ENCODE results near the gene KPNA4.

The KPNA4 gene

GRCh38 chr3:160470181-160470580 is 95.2 kb downstream of the KPNA4 start:
- in situ Hi-C loops (cut with MboI; ENCODE audit: low sequenced_read_pairs, unreplicated experiment): no loop called here
- TF ChIP-seq CTCF (IDR thresholded peaks at IDR 0.05; ENCODE audit: borderline replicate concordance, control extremely low read depth, extremely low read depth, insufficient read depth, missing control alignments): no peak
- DNase-seq (ENCODE audit: low spot score): no peak

- in situ Hi-C loops (cut with MboI; ENCODE audit: low sequenced_read_pairs, unreplicated experiment): no loop called here
- no peak for TF ChIP-seq CTCF (IDR thresholded peaks at IDR 0.05; ENCODE audit: borderline replicate concordance, control extremely low read depth, extremely low read depth, insufficient read depth, missing control alignments)
- DNase-seq (ENCODE audit: low spot score): no peak
Measured at GRCh38 chr3:160464971-160465370, 100.4 kb downstream of the KPNA4 start.

GRCh38 chr3:160464321-160464720 is 101.0 kb downstream of the KPNA4 start:
- in situ Hi-C loops (cut with MboI; ENCODE audit: low sequenced_read_pairs, unreplicated experiment): no loop called here
- no peak for TF ChIP-seq CTCF (IDR thresholded peaks at IDR 0.05; ENCODE audit: borderline replicate concordance, control extremely low read depth, extremely low read depth, insufficient read depth, missing control alignments)
- no peak for DNase-seq (ENCODE audit: low spot score)

GRCh38 chr3:160460033-160460432 is 105.3 kb downstream of the KPNA4 start:
- TF ChIP-seq CTCF (IDR thresholded peaks at IDR 0.05; ENCODE audit: borderline replicate concordance, control extremely low read depth, extremely low read depth, insufficient read depth, missing control alignments): no peak
- no peak for DNase-seq (ENCODE audit: low spot score)
- in situ Hi-C loops (cut with MboI; ENCODE audit: low sequenced_read_pairs, unreplicated experiment): no loop called here

- in situ Hi-C loops (cut with MboI; ENCODE audit: low sequenced_read_pairs, unreplicated experiment): no loop called here
- TF ChIP-seq CTCF (IDR thresholded peaks at IDR 0.05; ENCODE audit: borderline replicate concordance, control extremely low read depth, extremely low read depth, insufficient read depth, missing control alignments): no peak
- no peak for DNase-seq (ENCODE audit: low spot score)
Measured at GRCh38 chr3:160459450-160459970, 105.9 kb downstream of the KPNA4 start.

GRCh38 chr3:160458151-160458550 is 107.2 kb downstream of the KPNA4 start:
- no peak for DNase-seq (ENCODE audit: low spot score)
- TF ChIP-seq CTCF (IDR thresholded peaks at IDR 0.05; ENCODE audit: borderline replicate concordance, control extremely low read depth, extremely low read depth, insufficient read depth, missing control alignments): no peak
- in situ Hi-C loops (cut with MboI; ENCODE audit: low sequenced_read_pairs, unreplicated experiment): no loop called here

- in situ Hi-C loops (cut with MboI; ENCODE audit: low sequenced_read_pairs, unreplicated experiment): no loop called here
- no peak for TF ChIP-seq CTCF (IDR thresholded peaks at IDR 0.05; ENCODE audit: borderline replicate concordance, control extremely low read depth, extremely low read depth, insufficient read depth, missing control alignments)
- DNase-seq (ENCODE audit: low spot score): no peak
Measured at GRCh38 chr3:160455846-160456245, 109.5 kb downstream of the KPNA4 start.

All from GM13976 (cell line).